Neural cell (in vitro differentiated cells): ENCODE data around the gene SNAPC1.

Experiments
- CTCF ChIP-seq: fragments of 450-650 bp; IDR thresholded peaks from 2 replicates; pipeline ENCODE4 v1.5.1; 2014; ENCODE audit warnings: antibody characterized with exemption, mild to moderate bottlenecking, moderate library complexity; ENCODE audit not compliant: poor library complexity, severe bottlenecking
- EP300 ChIP-seq: fragments of 450-650 bp; conservative IDR thresholded peaks from 2 replicates; pipeline ENCODE4 v1.6.1; 2014; ENCODE audit warnings: antibody characterized with exemption, mild to moderate bottlenecking, moderate library complexity; ENCODE audit not compliant: poor library complexity, severe bottlenecking
- EZH2 ChIP-seq: fragments of 200-600, 300-800 bp; shearing (Covaris generic), sonication (generic); IDR thresholded peaks from 2 replicates; pipeline ENCODE4 v1.6.1; 2014; ENCODE audit warnings: antibody characterized with exemption, low read length, borderline replicate concordance, mild to moderate bottlenecking; ENCODE audit not compliant: insufficient read depth, poor library complexity, severe bottlenecking

GRCh38 chr14:61720741-61721140, 41.5 kb upstream of the SNAPC1 start:
- TF ChIP-seq EP300 (no peak), CTCF (no peak), EZH2 (no peak)
